ENCODE data around the gene MED15. TPM values are rescaled to one million over a fixed set of nuclear protein-coding genes. Genes with fewer than 3 reads are reported as not detected.

MED15 gene
- polyA plus RNA-seq, 1 experiment, result 17.3 TPM

DNA sequence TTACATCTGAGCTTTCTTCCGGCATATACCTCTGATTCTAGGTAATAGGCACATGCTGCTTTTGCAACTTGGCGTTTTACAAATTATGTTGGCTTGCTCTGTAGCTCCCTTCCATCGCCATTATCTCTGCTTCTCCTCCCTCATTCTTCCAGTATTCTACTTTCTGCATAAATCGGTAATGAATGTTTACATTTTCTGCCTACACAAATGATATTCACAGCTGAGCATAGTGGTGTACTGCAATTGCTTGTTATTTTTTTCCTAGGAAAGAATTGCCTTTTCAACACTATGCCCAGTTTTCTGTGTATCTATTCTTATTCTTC, 18.9 kb downstream of the MED15 start:
- no peak for DNase-seq (ENCODE audit: low read depth, low spot score)
- TF ChIP-seq, protein P1, sequence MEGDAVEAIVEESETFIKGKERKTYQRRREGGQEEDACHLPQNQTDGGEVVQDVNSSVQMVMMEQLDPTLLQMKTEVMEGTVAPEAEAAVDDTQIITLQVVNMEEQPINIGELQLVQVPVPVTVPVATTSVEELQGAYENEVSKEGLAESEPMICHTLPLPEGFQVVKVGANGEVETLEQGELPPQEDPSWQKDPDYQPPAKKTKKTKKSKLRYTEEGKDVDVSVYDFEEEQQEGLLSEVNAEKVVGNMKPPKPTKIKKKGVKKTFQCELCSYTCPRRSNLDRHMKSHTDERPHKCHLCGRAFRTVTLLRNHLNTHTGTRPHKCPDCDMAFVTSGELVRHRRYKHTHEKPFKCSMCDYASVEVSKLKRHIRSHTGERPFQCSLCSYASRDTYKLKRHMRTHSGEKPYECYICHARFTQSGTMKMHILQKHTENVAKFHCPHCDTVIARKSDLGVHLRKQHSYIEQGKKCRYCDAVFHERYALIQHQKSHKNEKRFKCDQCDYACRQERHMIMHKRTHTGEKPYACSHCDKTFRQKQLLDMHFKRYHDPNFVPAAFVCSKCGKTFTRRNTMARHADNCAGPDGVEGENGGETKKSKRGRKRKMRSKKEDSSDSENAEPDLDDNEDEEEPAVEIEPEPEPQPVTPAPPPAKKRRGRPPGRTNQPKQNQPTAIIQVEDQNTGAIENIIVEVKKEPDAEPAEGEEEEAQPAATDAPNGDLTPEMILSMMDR (IDR thresholded peaks at IDR 0.05; ENCODE audit: low read depth, low read length), result no peak
- Histone ChIP-seq H3K27me3 (ENCODE audit: control insufficient read depth, insufficient read depth, low read length) (no peaks in the 10 kb centered on the region), H3K4me3 (ENCODE audit: low read depth, low read length) (no peak overlapping the region), H3K9me3 (ENCODE audit: control insufficient read depth, insufficient read depth, low read length) (peaks cover 5% of the 10 kb centered on the region; the same call in 1 of the 2 replicates), H3K27ac (ENCODE audit: low read depth, low read length) (peak overlapping the region; percentile 80)
- CTCF ChIA-PET, result interaction anchor here (0.6 to 1.2 kb wide), 2 partner anchors 108 to 361 kb away, joined by 3 to 8 read pairs; no protein-coding TSS in a partner anchor
- POLR2A ChIA-PET, result interaction anchor here (0.8 to 2.7 kb wide), 2 partner anchors 19 to 32 kb away, joined by 3 to 13 read pairs; partner anchors contain the start of gene MED15

DNA sequence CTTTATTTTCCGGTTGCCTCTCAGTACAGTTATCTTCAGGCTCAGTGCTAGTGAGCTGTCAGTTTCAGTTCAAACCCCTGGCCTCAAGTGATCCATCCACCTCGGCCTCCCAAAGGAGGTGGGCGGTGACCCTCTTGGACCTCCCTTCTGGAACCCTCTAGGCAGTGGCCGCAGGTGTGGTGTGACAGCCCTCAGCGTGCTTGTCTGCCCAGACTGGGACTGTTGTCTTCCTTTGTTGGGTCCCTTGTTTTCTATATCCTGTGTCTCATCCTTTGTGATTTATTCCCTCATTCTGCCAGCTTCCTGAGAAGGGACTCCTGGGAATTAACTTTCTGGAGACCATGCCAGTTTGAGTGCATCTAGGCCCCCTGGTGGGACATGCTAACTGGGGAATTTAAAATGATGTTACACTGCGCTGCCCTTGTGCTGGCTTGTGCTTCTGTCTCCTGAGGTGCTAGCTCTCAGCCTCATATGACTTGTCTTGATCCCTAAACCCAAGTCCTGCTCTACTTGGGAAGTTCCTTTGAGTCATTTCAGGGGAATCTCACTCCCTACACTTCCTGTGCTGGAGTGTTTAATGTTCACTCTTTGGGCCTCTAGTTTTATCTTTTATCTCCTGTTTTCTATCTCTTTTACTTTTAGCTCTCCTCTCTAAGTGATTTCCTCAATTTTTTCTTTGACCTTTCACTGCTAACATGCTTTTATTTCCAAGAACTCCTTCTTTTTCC, 19.4 kb downstream of the MED15 start:
- TF ChIP-seq, protein P1 (IDR thresholded peaks at IDR 0.05; ENCODE audit: low read depth, low read length), result peak; percentile 33
- no peak overlapping the region; the same call in 1 of the 2 replicates for H3K4me3 ChIP-seq (ENCODE audit: low read depth, low read length)
- peaks cover 5% of the 10 kb centered on the region; the same call in 1 of the 2 replicates for H3K9me3 ChIP-seq (ENCODE audit: control insufficient read depth, insufficient read depth, low read length)
- no peak for DNase-seq (ENCODE audit: low read depth, low spot score)
- no peaks in the 10 kb centered on the region for H3K27me3 ChIP-seq (ENCODE audit: control insufficient read depth, insufficient read depth, low read length)
- CTCF ChIA-PET, result interaction anchor here (1.0 to 1.5 kb wide), 3 partner anchors 15 to 109 kb away, joined by 3 to 8 read pairs (median 4); no protein-coding TSS in a partner anchor
- POLR2A ChIA-PET, result interaction anchor here (0.8 to 2.7 kb wide), 2 partner anchors 19 to 32 kb away, joined by 3 to 13 read pairs; partner anchors contain the start of gene MED15
- peak overlapping the region; percentile 80 for H3K27ac ChIP-seq (ENCODE audit: low read depth, low read length)

DNA sequence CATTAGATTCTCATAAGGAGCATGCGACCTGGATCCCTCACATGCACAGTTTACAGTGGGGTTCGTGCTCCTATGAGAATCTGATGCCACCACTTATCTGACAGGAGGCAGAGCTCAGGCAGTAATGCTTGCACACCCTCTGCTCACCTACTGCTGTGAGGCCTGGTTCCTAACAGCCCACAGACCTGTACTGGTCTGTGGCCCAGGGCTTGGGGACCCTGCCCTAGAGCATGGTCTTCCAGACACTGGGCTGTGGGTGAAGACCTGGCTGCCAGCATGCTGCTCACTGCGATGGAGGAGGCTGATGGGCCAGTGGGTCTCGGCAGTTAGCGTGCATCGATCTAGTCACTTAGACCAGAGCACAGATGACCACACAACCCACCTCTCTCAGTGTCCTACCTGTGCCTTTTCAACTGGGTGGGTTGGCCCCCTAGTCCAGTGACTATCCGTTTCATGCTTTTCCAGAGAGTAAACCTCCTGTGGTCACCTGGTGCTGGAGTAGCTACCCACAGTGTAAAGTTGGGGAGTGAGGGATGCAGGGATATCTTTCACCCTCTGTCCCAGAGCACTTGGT, 21.1 kb downstream of the MED15 start:
- Histone ChIP-seq H3K27ac (ENCODE audit: low read depth, low read length) (peak overlapping the region; percentile 31), H3K4me3 (ENCODE audit: low read depth, low read length) (no peak overlapping the region), H3K27me3 (ENCODE audit: control insufficient read depth, insufficient read depth, low read length) (no peaks in the 10 kb centered on the region), H3K9me3 (ENCODE audit: control insufficient read depth, insufficient read depth, low read length) (peaks cover 5% of the 10 kb centered on the region; the same call in 1 of the 2 replicates)
- no peak for DNase-seq (ENCODE audit: low read depth, low spot score)
- ChIA-PET POLR2A (no interaction called here), CTCF (no interaction called here)
- TF ChIP-seq, protein P1 (IDR thresholded peaks at IDR 0.05; ENCODE audit: low read depth, low read length), result no peak

DNA sequence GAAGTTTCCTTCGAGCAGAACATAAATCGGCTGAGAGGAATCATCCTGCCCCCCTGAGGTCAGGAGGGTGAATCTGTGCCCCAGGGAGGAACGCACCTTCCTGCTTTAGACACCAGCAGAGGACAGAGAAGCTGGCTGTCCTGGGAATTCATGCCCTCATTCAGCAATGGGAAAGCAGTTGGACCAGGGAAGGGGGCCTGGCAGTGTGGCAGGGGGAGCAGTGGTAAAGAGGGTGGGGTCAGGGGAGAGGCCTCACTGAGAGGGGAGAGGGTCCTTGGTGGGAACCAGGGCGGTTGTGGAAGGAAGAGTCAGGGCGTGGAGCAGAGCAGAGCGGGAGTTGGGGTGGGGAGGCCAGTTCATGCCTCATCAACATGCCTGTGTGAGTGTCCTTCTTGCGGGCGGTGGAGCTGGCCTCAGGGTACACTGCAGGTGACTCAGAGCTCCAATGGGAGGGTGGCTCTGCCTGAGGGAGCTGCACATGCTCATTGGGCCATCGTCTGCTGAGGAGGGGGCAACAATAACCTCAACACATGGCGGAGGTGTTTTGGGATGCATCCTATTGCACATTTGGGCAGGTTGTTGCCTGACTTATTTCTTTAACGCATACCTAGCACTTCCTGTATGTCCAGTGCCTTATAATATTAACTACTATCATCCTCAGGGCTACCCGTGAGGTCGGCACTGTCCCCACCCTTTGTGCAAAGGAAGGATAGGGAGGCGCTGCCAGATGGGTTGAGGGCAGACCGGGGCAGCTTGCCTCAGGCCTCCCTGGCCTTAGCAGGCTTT, 23.2 kb downstream of the MED15 start:
- Histone ChIP-seq H3K27me3 (ENCODE audit: control insufficient read depth, insufficient read depth, low read length) (no peaks in the 10 kb centered on the region), H3K27ac (ENCODE audit: low read depth, low read length) (peak overlapping the region; percentile 95), H3K9me3 (ENCODE audit: control insufficient read depth, insufficient read depth, low read length) (peaks cover 5% of the 10 kb centered on the region; the same call in 1 of the 2 replicates), H3K4me3 (ENCODE audit: low read depth, low read length) (no peak overlapping the region)
- DNase-seq (ENCODE audit: low read depth, low spot score), result no peak
- TF ChIP-seq, protein P1 (IDR thresholded peaks at IDR 0.05; ENCODE audit: low read depth, low read length), result no peak
- POLR2A ChIA-PET, result interaction anchor here (0.6 to 2.3 kb wide), 4 partner anchors 21 to 43 kb away, joined by 4 to 16 read pairs (median 6); partner anchors contain the start of gene MED15
- CTCF ChIA-PET, result no interaction called here
